Stimulated activated naive CD8-positive, alpha-beta T cell treated with anti-CD3 and anti-CD28 coated beads, Interleukin-15, Interleukin-2, amounts not matched to agents 100 ng/mL and 50 ng/mL, for 24 hours (primary cell): ENCODE measurements around the gene APP.
"Not testable (repeated sequence)": the region's sequence is repeated elsewhere in the genome, so short reads cannot be mapped to it uniquely, and the experiment has no call there.

Experiments used
- H3K27ac Mint-ChIP-seq: one replicate; pipeline ENCODE4 v1.8.0; 2021; ENCODE audit warnings: mild to moderate bottlenecking, mixed read lengths
- H3K27me3 Mint-ChIP-seq: one replicate; pipeline ENCODE4 v1.8.0; 2021; ENCODE audit warnings: mixed read lengths
- H3K36me3 Mint-ChIP-seq: one replicate; pipeline ENCODE4 v1.8.0; 2021; ENCODE audit warnings: low read depth, mixed read lengths
- H3K4me1 Mint-ChIP-seq: one replicate; pipeline ENCODE4 v1.8.0; 2021; ENCODE audit warnings: low read depth, mixed read lengths
- H3K4me3 Mint-ChIP-seq: one replicate; pipeline ENCODE4 v1.8.0; 2021; ENCODE audit warnings: mild to moderate bottlenecking, mixed read lengths
- H3K9me3 Mint-ChIP-seq: one replicate; pipeline ENCODE4 v1.8.0; 2021; ENCODE audit warnings: mixed read lengths

APP gene

GRCh38 chr21:26025536-26026512 lies 144.7 kb downstream of the APP start:
- Mint-ChIP-seq H3K4me1 (no peaks in the 10 kb centered on the region), H3K4me3 (no peak overlapping the region), H3K36me3 (peaks cover 23% of the 10 kb centered on the region), H3K27ac (no peak overlapping the region), H3K27me3 (no peaks in the 10 kb centered on the region), H3K9me3 (no peaks in the 10 kb centered on the region)

GRCh38 chr21:26023406-26023805 lies 147.2 kb downstream of the APP start:
- H3K4me1 Mint-ChIP-seq, H3K27me3 Mint-ChIP-seq, H3K4me3 Mint-ChIP-seq, H3K27ac Mint-ChIP-seq, H3K9me3 Mint-ChIP-seq: not testable (repeated sequence)
- H3K36me3 Mint-ChIP-seq, result peaks cover 14% of the 10 kb centered on the region

- H3K27me3 Mint-ChIP-seq, H3K4me3 Mint-ChIP-seq, H3K9me3 Mint-ChIP-seq, H3K27ac Mint-ChIP-seq, H3K4me1 Mint-ChIP-seq: not testable (repeated sequence)
- H3K36me3 Mint-ChIP-seq, result peaks cover 14% of the 10 kb centered on the region
Measured at GRCh38 chr21:26022598-26023337, 147.8 kb downstream of the APP start.

GRCh38 chr21:26020510-26020909 lies 150.1 kb downstream of the APP start:
- peaks cover 14% of the 10 kb centered on the region for H3K36me3 Mint-ChIP-seq

GRCh38 chr21:26020081-26020480 lies 150.5 kb downstream of the APP start:
- peaks cover 14% of the 10 kb centered on the region for H3K36me3 Mint-ChIP-seq
- no peaks in the 10 kb centered on the region for H3K4me1 Mint-ChIP-seq
- no peaks in the 10 kb centered on the region for H3K27me3 Mint-ChIP-seq
- H3K9me3 Mint-ChIP-seq, result no peaks in the 10 kb centered on the region
- H3K27ac Mint-ChIP-seq, result no peak overlapping the region
- H3K4me3 Mint-ChIP-seq, result no peak overlapping the region

More at GRCh38 chr21:26020510-26020909, 150.1 kb downstream of the APP start:
- H3K4me3 Mint-ChIP-seq, result no peak overlapping the region
- H3K27me3 Mint-ChIP-seq, result no peaks in the 10 kb centered on the region
- no peak overlapping the region for H3K27ac Mint-ChIP-seq
- no peaks in the 10 kb centered on the region for H3K9me3 Mint-ChIP-seq
- H3K4me1 Mint-ChIP-seq, result no peaks in the 10 kb centered on the region

GRCh38 chr21:26019236-26019635 lies 151.3 kb downstream of the APP start:
- Mint-ChIP-seq H3K27me3 (no peaks in the 10 kb centered on the region), H3K9me3 (no peaks in the 10 kb centered on the region), H3K27ac (no peak overlapping the region), H3K4me3 (no peak overlapping the region), H3K4me1 (no peaks in the 10 kb centered on the region), H3K36me3 (peaks cover 14% of the 10 kb centered on the region)

GRCh38 chr21:26013970-26014369 lies 156.6 kb downstream of the APP start:
- H3K27me3 Mint-ChIP-seq, result no peaks in the 10 kb centered on the region
- no peaks in the 10 kb centered on the region for H3K4me1 Mint-ChIP-seq
- H3K27ac Mint-ChIP-seq, result no peak overlapping the region
- no peaks in the 10 kb centered on the region for H3K36me3 Mint-ChIP-seq
- no peak overlapping the region for H3K4me3 Mint-ChIP-seq
- H3K9me3 Mint-ChIP-seq, result no peaks in the 10 kb centered on the region

- H3K4me1 Mint-ChIP-seq, H3K9me3 Mint-ChIP-seq, H3K36me3 Mint-ChIP-seq, H3K4me3 Mint-ChIP-seq, H3K27me3 Mint-ChIP-seq, H3K27ac Mint-ChIP-seq: not testable (repeated sequence)
Measured at GRCh38 chr21:26012482-26012881, 158.1 kb downstream of the APP start.

GRCh38 chr21:26011292-26011940 lies 159.2 kb downstream of the APP start:
- Mint-ChIP-seq H3K27ac (no peak overlapping the region), H3K36me3 (no peaks in the 10 kb centered on the region), H3K27me3 (no peaks in the 10 kb centered on the region), H3K4me1 (no peaks in the 10 kb centered on the region), H3K4me3 (no peak overlapping the region), H3K9me3 (no peaks in the 10 kb centered on the region)

GRCh38 chr21:26007951-26008498 lies 162.5 kb downstream of the APP start:
- Mint-ChIP-seq H3K9me3 (no peaks in the 10 kb centered on the region), H3K4me3 (no peak overlapping the region), H3K27ac (no peak overlapping the region), H3K36me3 (no peaks in the 10 kb centered on the region), H3K27me3 (no peaks in the 10 kb centered on the region), H3K4me1 (no peaks in the 10 kb centered on the region)

- no peaks in the 10 kb centered on the region for H3K9me3 Mint-ChIP-seq
- no peak overlapping the region for H3K4me3 Mint-ChIP-seq
- H3K4me1 Mint-ChIP-seq, result no peaks in the 10 kb centered on the region
- H3K36me3 Mint-ChIP-seq, result no peaks in the 10 kb centered on the region
- no peak overlapping the region for H3K27ac Mint-ChIP-seq
- H3K27me3 Mint-ChIP-seq, result no peaks in the 10 kb centered on the region
Measured at GRCh38 chr21:26005464-26005863, 165.1 kb downstream of the APP start.

GRCh38 chr21:26003404-26003803 lies 167.2 kb downstream of the APP start:
- no peaks in the 10 kb centered on the region for H3K9me3 Mint-ChIP-seq
- no peak overlapping the region for H3K4me3 Mint-ChIP-seq
- H3K27me3 Mint-ChIP-seq, result no peaks in the 10 kb centered on the region
- no peak overlapping the region for H3K27ac Mint-ChIP-seq
- peaks cover 4% of the 10 kb centered on the region for H3K4me1 Mint-ChIP-seq
- no peaks in the 10 kb centered on the region for H3K36me3 Mint-ChIP-seq

- Mint-ChIP-seq H3K4me3 (no peak overlapping the region), H3K27ac (no peak overlapping the region), H3K27me3 (no peaks in the 10 kb centered on the region), H3K36me3 (no peaks in the 10 kb centered on the region), H3K9me3 (no peaks in the 10 kb centered on the region), H3K4me1 (peaks cover 4% of the 10 kb centered on the region)
Measured at GRCh38 chr21:26001356-26001755, 169.2 kb downstream of the APP start.

- Mint-ChIP-seq H3K9me3 (no peaks in the 10 kb centered on the region), H3K27me3 (no peaks in the 10 kb centered on the region), H3K27ac (no peak overlapping the region), H3K4me3 (peak overlapping the region; percentile 33), H3K4me1 (peaks cover 4% of the 10 kb centered on the region), H3K36me3 (no peaks in the 10 kb centered on the region)
Measured at GRCh38 chr21:25999921-26000582, 170.5 kb downstream of the APP start.
